Fibroblast of skin of back (primary cell): ENCODE data around the gene DGKD.

Experiments used
- DNase-seq: peaks from one replicate; pipeline ENCODE4 v3.0.0-alpha.2; 2013

DGKD gene

DNA sequence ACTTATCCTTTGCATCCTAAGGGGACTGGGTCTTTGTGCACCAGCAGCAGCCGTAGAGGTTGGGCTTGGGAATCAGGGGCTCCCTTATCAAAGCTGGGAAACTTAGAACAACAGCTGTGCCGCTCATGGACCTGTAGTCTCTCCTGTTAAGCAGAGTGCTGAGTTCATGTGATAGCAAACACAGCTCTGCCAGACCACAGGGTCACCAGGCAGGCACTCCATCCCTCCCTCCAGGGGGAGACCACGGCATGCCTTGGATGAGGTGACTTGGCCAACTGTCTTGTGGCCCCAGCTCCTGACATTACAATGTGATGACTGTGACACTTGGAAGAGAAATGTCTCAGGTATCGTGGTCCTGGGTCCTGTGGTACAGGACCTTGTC lies 60.0 kb downstream of the DGKD start:
- peak; percentile 80 for DNase-seq

GRCh38 chr2:233414777-233415570 lies 60.7 kb downstream of the DGKD start:
- DNase-seq: peak; percentile 56

- DNase-seq: no peak
These were observed 61.9 kb downstream of the DGKD start for GRCh38 chr2:233416199-233416598.

- DNase-seq: no peak
These were observed 62.4 kb downstream of the DGKD start for GRCh38 chr2:233416706-233417105.

DNA sequence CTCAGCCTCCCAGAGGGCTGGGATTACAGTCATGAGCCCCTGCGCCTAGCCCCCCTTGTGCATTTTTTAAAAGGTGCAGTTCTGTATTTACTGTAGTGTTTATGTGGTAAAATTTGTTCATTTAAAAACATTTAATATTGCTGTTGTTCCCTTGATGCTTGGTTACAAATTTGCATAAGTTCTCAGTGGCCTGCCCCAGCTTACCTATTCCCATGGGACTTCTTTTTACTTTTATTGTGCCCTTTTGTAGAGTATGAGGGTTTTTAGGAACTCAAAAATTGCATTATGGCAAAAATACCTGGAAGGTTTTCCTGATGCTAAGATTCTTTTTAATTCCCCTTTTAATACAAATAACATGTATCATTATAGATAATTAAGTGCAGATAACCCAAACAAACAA lies 63.0 kb downstream of the DGKD start:
- DNase-seq: no peak

- DNase-seq: no peak
These were observed 63.9 kb downstream of the DGKD start for GRCh38 chr2:233418052-233418760.

GRCh38 chr2:233418761-233419546 lies 64.7 kb downstream of the DGKD start:
- DNase-seq: peak; percentile 53

DNA sequence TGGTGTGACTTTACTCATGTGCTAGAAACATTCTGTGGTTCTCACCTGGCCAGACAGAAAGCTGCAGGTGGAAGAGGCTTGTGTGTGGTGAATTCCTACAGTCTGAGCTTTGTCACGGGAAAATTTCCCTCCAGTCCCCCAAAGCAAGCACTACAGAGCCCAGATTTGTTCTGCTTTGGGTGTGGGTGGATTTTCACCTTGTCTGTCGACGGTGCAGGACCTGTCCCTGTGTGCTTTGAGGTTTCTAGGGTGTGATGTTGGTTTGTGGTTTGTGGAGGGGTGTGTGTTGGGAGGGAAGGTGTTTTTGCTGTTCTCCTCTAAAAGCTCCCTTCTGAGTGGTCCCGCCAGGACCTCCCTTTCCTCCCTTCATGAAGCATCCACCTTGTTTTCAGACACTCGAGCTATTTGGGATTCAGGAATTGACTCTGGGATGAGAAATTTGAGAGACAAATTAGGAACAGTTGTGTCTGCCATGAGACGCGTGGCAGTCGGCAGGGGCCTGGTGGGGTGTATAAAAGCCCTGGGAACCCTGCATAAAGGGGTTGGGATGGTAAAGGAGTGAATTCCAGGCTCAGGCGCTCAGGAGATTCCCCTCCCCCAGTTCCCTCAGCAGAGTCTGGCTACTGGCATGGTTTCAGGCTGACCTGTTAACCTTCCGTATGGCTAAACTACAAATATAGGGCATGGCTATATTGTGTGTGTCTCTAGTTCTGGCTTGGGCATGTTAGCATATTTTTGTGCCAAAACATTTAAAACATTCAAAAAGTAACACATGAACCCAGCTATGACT lies 65.5 kb downstream of the DGKD start:
- no peak for DNase-seq

- DNase-seq: no peak
These were observed 67.0 kb downstream of the DGKD start for GRCh38 chr2:233421091-233421816.

GRCh38 chr2:233422050-233422639 lies 67.9 kb downstream of the DGKD start:
- no peak for DNase-seq

DNA sequence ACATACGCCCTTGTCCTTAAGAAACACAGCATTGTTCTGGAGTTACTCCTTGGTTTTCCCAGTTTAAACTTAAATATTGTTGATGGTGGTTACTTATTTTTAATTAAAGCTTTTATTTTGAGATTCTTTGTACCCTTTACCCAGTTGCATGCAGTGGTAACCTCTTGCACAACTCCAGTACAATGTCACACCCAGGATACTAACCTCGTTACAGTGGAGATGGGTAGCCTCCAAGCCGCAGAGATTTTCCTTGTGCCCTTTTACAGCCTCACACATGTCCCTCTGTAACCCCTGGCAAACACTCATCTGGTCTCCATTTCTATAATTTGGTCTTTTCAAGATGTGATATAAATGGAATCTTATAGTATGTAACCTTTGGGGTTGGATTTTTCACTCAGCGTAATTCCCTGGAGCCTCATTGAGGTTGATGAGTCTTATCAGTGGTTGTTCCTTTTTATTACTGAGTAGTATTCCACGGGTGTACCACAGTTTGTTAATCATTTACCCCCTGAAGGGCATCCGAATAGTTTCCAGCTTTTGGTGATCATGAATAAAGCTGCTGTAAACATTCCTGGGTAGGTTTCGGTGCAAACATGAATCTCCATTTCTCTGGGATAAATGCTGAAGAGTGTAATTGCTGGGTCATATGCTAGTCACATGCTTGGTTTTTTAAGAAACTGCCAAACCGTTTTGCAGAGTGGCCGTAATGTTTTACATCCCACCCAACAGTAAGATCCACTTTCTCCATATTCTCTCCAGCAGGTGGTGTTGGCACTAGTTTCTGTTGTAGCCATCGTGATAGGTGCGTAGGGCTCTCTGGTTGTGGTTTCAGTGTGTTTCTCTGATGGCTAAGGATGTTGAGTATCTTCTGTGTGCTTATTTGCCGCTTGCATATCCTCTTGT lies 68.6 kb downstream of the DGKD start:
- DNase-seq: no peak

DNA sequence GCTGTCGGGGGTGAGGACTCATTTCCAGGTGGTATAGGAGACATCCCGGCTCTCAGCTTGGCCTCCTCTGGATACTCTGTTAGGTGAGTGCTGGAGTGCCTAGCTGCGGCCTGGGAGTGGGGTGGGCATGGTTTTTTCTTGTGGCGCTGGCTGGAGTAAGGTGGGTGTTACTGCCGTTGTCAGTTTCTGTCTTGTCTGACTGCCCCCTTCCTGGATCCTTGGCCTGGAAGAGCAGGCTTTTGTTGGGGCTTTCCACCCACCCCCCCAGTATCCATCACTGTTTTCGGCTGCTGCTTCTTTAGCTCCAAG lies 69.2 kb downstream of the DGKD start:
- no peak for DNase-seq

- DNase-seq: no peak
These were observed 70.1 kb downstream of the DGKD start for GRCh38 chr2:233424154-233424951.

- DNase-seq: peak; percentile 82
These were observed 72.5 kb downstream of the DGKD start for GRCh38 chr2:233426619-233427342.

GRCh38 chr2:233428008-233428407 lies 73.7 kb downstream of the DGKD start:
- no peak for DNase-seq

DNA sequence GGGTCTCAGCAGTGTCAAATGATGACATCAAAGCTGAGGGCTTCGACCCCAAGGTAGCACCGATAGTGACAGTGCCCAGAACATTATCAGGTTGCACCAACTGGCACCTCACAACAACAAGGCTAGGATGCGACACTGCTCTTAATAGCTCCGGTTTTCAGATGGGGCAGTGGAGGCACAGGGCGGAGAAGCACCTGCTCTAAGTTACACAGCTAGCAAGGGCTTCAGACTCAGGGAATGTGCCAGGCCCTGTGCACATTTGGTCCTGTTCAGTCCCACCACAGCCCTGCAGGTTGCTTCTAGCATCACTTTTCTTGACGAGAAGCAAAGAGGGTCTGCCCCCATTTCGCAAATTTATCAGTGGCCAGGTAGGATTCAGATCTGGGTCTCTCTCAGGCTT lies 74.1 kb downstream of the DGKD start:
- DNase-seq: no peak

DNA sequence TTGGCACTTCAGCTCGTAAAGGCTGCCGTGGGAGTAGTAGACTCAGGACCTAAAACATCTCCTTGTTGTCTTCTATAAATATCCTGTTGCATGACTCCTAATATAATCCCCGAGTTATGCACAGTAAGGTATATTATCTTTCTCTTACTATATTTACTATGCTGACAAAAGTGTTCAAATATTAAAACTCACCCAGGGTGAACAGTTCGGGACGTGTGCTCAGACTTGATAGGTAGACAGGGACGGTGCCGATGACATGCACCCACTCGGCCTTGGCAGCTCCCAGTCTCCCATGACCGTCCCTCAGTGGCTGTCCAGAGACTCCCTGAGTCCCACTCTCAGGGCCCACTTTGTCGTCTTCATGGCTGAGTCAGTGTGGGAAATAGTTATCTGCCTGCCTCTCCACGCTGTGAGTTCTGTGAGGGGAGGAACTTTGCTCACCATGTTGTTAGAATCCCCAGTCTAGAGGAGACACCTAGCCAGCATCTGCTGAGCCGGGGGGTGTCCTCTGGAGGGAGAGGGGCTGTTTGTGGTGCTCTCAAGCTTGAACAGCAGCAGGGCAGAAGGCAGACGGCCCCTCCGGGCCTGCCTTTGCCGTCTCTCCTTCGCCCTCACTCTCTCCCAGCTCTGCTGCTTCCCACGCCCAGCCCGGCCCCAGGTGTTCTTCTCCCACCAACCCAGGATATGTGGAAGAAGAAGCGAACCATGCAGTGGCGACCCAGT lies 75.0 kb downstream of the DGKD start:
- DNase-seq: no peak

- DNase-seq: peak; percentile 69
These were observed 75.8 kb downstream of the DGKD start for GRCh38 chr2:233430081-233430480.
